Inferior parietal cortex (tissue), 1 donor: Measurements from ENCODE around the gene POLR2M.
A peak's percentile ranks its signal among the peaks of the same experiment; 100 is the strongest.

Experiments used
- DNase-seq: peaks from one replicate; pipeline ENCODE4 v3.0.0-alpha.2; 2016; ENCODE audit errors: extremely low spot score

Gene POLR2M

GRCh38 chr15:57738734-57739237, 32.3 kb downstream of the POLR2M start:
- DNase-seq: no peak

GRCh38 chr15:57740048-57740447, 33.5 kb downstream of the POLR2M start:
- no peak for DNase-seq

GRCh38 chr15:57741089-57741488, 34.6 kb downstream of the POLR2M start:
- no peak for DNase-seq

- DNase-seq: no peak
Measured at GRCh38 chr15:57743424-57743823, 36.9 kb downstream of the POLR2M start.

- no peak for DNase-seq
Measured at GRCh38 chr15:57746786-57747185, 40.3 kb downstream of the POLR2M start.

- no peak for DNase-seq
Measured at GRCh38 chr15:57747206-57747896, 40.8 kb downstream of the POLR2M start.

- peak; percentile 55 for DNase-seq
Measured at GRCh38 chr15:57751177-57751800, 44.8 kb downstream of the POLR2M start.

- peak; percentile 8 for DNase-seq
Measured at GRCh38 chr15:57752436-57752835, 45.9 kb downstream of the POLR2M start.

GRCh38 chr15:57752840-57753239, 46.3 kb downstream of the POLR2M start:
- no peak for DNase-seq

- DNase-seq: no peak
Measured at GRCh38 chr15:57756466-57756865, 50.0 kb downstream of the POLR2M start.

- no peak for DNase-seq
Measured at GRCh38 chr15:57758560-57758959, 52.0 kb downstream of the POLR2M start.

GRCh38 chr15:57761562-57761961, 55.0 kb downstream of the POLR2M start:
- no peak for DNase-seq

- DNase-seq: no peak
Measured at GRCh38 chr15:57762302-57762701, 55.8 kb downstream of the POLR2M start.

GRCh38 chr15:57763176-57763964, 56.9 kb downstream of the POLR2M start:
- DNase-seq: no peak
